ENCODE measurements around the gene ARHGAP25. TPM values are rescaled to one million over a fixed set of nuclear protein-coding genes. Genes with fewer than 3 reads are reported as not detected.

The ARHGAP25 gene
- total RNA-seq, 2 experiments from 2014 or later = 79.8 to 87.7 TPM

DNA sequence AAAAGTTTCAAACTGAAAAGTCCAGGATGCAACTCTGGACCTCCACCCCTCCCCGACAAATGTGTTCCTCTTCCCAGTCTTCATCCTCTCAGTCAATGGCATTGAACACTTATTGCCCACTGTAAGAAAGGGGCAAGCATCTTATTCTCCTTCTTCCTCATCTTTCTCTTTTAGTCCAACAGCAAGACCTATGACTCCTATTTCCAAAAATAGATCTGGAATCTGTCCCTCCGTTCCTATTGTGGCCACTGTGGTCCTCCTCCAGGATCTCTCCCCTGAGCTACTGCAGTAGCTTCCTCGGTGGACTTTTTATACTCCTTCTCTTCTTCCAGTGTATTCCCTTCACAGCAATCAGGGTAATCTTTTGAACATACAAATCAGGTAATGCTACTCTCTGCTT, 28.0 kb upstream of the ARHGAP25 start:
- Mint-ChIP-seq H3K27me3 (no peaks in the 10 kb centered on the region), H3K36me3 (no peaks in the 10 kb centered on the region), H3K4me1 (ENCODE audit: low read depth) (peaks cover 25% of the 10 kb centered on the region), H3K9me3 (no peaks in the 10 kb centered on the region), H3K4me3 (no peak overlapping the region), H3K27ac (no peak overlapping the region)
- CTCF ChIA-PET = interaction anchor here (1.6 kb wide), 1 partner anchor 11 kb away, joined by 3 read pairs; no protein-coding TSS in a partner anchor
- POLR2A ChIA-PET = no interaction called here
- DNase-seq = no peak
- intact Hi-C loops (cut with micrococcal nuclease) = no loop called here

DNA sequence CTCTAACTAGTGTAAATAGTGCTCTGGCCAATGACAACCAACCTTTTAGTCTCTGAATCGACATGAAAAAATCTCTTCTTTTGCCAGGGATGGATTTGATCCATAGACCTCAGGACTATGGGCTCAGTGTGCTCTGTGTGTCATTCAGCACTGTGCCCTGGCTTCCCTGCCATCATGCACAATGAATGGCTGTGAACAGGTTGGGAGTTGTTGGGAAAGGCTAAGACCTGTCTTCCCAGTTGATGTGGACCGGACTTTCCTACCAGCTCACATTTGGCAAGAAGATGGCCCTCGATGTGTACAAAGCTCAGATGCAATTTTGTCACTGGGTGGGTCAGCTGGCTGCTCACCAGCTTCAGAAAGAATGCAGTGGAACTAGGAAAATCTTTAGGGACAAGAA, 26.0 kb upstream of the ARHGAP25 start:
- Mint-ChIP-seq H3K36me3 (no peaks in the 10 kb centered on the region), H3K4me3 (no peak overlapping the region), H3K4me1 (ENCODE audit: low read depth) (peaks cover 24% of the 10 kb centered on the region), H3K27ac (no peak overlapping the region), H3K9me3 (no peaks in the 10 kb centered on the region), H3K27me3 (no peaks in the 10 kb centered on the region)
- no peak for DNase-seq
- intact Hi-C loops (cut with micrococcal nuclease) = loop anchor here (1.0 kb wide), 2 partner anchors 200 to 217 kb away; no protein-coding TSS in a partner anchor
- POLR2A ChIA-PET = no interaction called here
- CTCF ChIA-PET = interaction anchor here (0.7 to 5.0 kb wide), 57 partner anchors 8 to 565 kb away, joined by 3 to 118 read pairs (median 7); partner anchors contain the start of genes APLF, ARHGAP25 and FBXO48

GRCh38 chr2:68709421-68709911, 25.1 kb upstream of the ARHGAP25 start:
- Mint-ChIP-seq H3K9me3 (no peaks in the 10 kb centered on the region), H3K4me1 (ENCODE audit: low read depth) (peaks cover 31% of the 10 kb centered on the region), H3K27me3 (no peaks in the 10 kb centered on the region), H3K4me3 (no peak overlapping the region), H3K36me3 (no peaks in the 10 kb centered on the region), H3K27ac (peak overlapping the region; percentile 55)
- CTCF ChIA-PET = interaction anchor here (0.6 to 5.0 kb wide), 68 partner anchors 9 to 565 kb away, joined by 3 to 118 read pairs (median 6); partner anchors contain the start of genes APLF, ARHGAP25 and FBXO48
- intact Hi-C loops (cut with micrococcal nuclease) = loop anchor here (1.0 kb wide), 2 partner anchors 199 to 216 kb away; no protein-coding TSS in a partner anchor
- DNase-seq = peak; percentile 31
- POLR2A ChIA-PET = interaction anchor here (1.0 kb wide), 1 partner anchor 29 kb away, joined by 3 read pairs; no protein-coding TSS in a partner anchor

DNA sequence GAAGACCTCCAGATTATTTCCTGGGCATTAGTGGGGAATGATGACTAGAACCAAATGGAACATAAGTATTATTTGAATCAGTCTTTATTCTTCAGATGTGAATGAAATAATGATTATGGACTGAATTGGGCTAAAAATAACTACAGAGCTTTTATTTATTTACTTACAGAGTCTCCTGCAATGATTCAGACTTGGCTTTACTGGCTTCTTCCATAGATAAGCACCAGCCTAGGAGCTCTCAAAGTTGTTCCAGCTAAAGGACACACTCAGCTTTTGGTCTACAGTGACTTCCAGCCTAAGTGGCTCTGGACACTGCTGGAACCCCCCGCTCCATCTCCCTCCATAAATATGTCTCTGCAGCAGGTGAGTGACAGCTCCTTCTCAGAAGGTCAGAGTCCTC, 24.3 kb upstream of the ARHGAP25 start:
- DNase-seq = no peak
- intact Hi-C loops (cut with micrococcal nuclease) = loop anchor here (10.0 kb wide), 1 partner anchor 456 kb away; the partner anchor contains the start of gene PPP3R1
- H3K36me3 Mint-ChIP-seq = no peaks in the 10 kb centered on the region
- H3K4me3 Mint-ChIP-seq = no peak overlapping the region
- no peaks in the 10 kb centered on the region for H3K27me3 Mint-ChIP-seq
- no peak overlapping the region for H3K27ac Mint-ChIP-seq
- H3K9me3 Mint-ChIP-seq = no peaks in the 10 kb centered on the region
- CTCF ChIA-PET = interaction anchor here (0.6 to 5.0 kb wide), 16 partner anchors 8 to 245 kb away, joined by 3 to 118 read pairs (median 10); partner anchors contain the start of genes APLF and FBXO48
- POLR2A ChIA-PET = no interaction called here
- H3K4me1 Mint-ChIP-seq (ENCODE audit: low read depth) = peaks cover 40% of the 10 kb centered on the region

- no peak overlapping the region for H3K4me3 Mint-ChIP-seq
- no peaks in the 10 kb centered on the region for H3K9me3 Mint-ChIP-seq
- H3K27ac Mint-ChIP-seq = no peak overlapping the region
- no peaks in the 10 kb centered on the region for H3K36me3 Mint-ChIP-seq
- peaks cover 44% of the 10 kb centered on the region for H3K4me1 Mint-ChIP-seq (ENCODE audit: low read depth)
- ChIA-PET POLR2A (no interaction called here), CTCF (interaction anchor here (0.6 to 5.0 kb wide), 14 partner anchors 8 to 246 kb away, joined by 3 to 118 read pairs (median 6); partner anchors contain the start of genes APLF and FBXO48)
- DNase-seq = no peak
- intact Hi-C loops (cut with micrococcal nuclease) = loop anchor here (10.0 kb wide), 1 partner anchor 456 kb away; the partner anchor contains the start of gene PPP3R1
- no peaks in the 10 kb centered on the region for H3K27me3 Mint-ChIP-seq
Observed at GRCh38 chr2:68710756-68711155, 23.9 kb upstream of the ARHGAP25 start.

DNA sequence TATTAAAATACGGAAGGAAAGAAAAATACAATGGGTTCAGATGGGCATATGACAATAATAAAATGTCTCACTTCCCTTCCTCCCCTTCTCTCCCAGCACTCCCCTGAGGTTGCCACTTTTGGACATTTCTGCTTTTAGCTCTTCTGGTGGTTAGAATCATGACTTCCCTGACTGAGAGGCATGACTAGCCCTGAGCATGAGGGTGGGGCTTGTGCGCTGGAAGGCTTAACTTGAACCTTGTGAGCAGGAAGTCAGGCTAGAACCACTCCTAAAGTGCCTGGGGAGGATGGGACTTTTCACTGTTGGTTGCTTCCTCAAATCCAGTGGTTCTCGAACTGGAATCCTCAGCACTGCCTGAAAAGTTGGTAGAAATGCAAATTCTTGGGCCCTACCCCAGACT, 19.7 kb upstream of the ARHGAP25 start:
- peak; percentile 80 for DNase-seq
- POLR2A ChIA-PET = interaction anchor here (1.0 to 1.9 kb wide), 2 partner anchors 23 to 25 kb away, joined by 4 read pairs; no protein-coding TSS in a partner anchor
- Mint-ChIP-seq H3K36me3 (no peaks in the 10 kb centered on the region), H3K4me3 (no peak overlapping the region), H3K27ac (peak overlapping the region; percentile 80), H3K4me1 (ENCODE audit: low read depth) (peaks cover 78% of the 10 kb centered on the region), H3K27me3 (no peaks in the 10 kb centered on the region), H3K9me3 (no peaks in the 10 kb centered on the region)
- intact Hi-C loops (cut with micrococcal nuclease) = loop anchor here (1.0 to 10.0 kb wide), 4 partner anchors 198 to 460 kb away; partner anchors contain the start of gene PPP3R1
- CTCF ChIA-PET = interaction anchor here (0.6 to 2.6 kb wide), 9 partner anchors 19 to 253 kb away, joined by 3 to 14 read pairs (median 6); partner anchors contain the start of genes ARHGAP25 and FBXO48

GRCh38 chr2:68715353-68716041, 19.1 kb upstream of the ARHGAP25 start:
- H3K27ac Mint-ChIP-seq = peak overlapping the region; percentile 80
- no peaks in the 10 kb centered on the region for H3K36me3 Mint-ChIP-seq
- H3K27me3 Mint-ChIP-seq = no peaks in the 10 kb centered on the region
- peak overlapping the region; percentile 8 for H3K4me3 Mint-ChIP-seq
- ChIA-PET CTCF (interaction anchor here (0.6 to 3.6 kb wide), 22 partner anchors 11 to 254 kb away, joined by 3 to 22 read pairs (median 4); partner anchors contain the start of gene ARHGAP25), POLR2A (interaction anchor here (1.0 to 2.0 kb wide), 4 partner anchors 22 to 52 kb away, joined by 4 to 15 read pairs (median 4); no protein-coding TSS in a partner anchor)
- peaks cover 81% of the 10 kb centered on the region for H3K4me1 Mint-ChIP-seq (ENCODE audit: low read depth)
- peak; percentile 77 for DNase-seq
- intact Hi-C loops (cut with micrococcal nuclease) = loop anchor here (1.0 to 10.0 kb wide), 6 partner anchors 25 to 461 kb away; partner anchors contain the start of gene PPP3R1
- no peaks in the 10 kb centered on the region for H3K9me3 Mint-ChIP-seq

DNA sequence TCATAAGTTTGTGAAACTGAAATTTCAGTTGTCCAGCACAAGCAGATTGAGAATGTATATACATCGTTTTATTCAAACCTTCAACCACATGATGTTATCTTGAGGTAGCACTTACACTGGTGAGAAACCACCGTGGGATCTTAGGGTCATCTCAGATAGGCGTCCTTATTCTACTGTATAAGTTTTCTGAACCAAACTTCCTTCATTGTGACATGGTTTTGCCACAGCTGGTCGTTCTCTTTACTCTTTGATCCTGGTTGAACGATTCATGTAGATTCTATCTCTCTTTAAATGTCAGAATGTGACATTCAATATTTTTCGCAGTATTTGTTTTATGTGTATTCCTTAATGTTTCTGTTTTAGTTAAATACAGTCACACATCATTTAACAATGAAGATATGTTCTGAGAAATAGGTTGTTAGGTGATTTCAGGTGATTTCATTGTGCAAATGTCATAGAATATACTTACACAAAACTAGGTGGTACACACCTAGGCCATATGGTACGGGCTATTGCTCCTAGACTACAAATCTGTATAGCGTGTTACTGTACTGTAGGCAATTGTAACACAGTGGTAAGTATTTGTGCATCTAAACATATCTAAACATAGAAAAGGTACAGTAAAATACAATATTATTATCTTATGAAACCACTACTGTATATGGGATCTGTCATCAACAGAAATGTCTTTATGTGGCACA, 17.9 kb upstream of the ARHGAP25 start:
- Mint-ChIP-seq H3K27ac (peak overlapping the region; percentile 77), H3K36me3 (peaks cover 2% of the 10 kb centered on the region), H3K4me3 (no peak overlapping the region), H3K9me3 (no peaks in the 10 kb centered on the region), H3K4me1 (ENCODE audit: low read depth) (peaks cover 86% of the 10 kb centered on the region), H3K27me3 (no peaks in the 10 kb centered on the region)
- intact Hi-C loops (cut with micrococcal nuclease) = loop anchor here (1.0 to 10.0 kb wide), 15 partner anchors 11 to 462 kb away; partner anchors contain the start of genes APLF, ARHGAP25, FBXO48 and PPP3R1
- ChIA-PET CTCF (interaction anchor here (0.6 to 3.6 kb wide), 27 partner anchors 10 to 254 kb away, joined by 3 to 22 read pairs (median 4); partner anchors contain the start of genes APLF, ARHGAP25 and FBXO48), POLR2A (interaction anchor here (1.0 to 2.2 kb wide), 9 partner anchors 18 to 252 kb away, joined by 3 to 16 read pairs (median 8); partner anchors contain the start of genes APLF, ARHGAP25 and FBXO48)
- DNase-seq = no peak

GRCh38 chr2:68717305-68717661, 17.3 kb upstream of the ARHGAP25 start:
- DNase-seq = peak; percentile 81
- no peaks in the 10 kb centered on the region for H3K27me3 Mint-ChIP-seq
- H3K4me3 Mint-ChIP-seq = no peak overlapping the region
- ChIA-PET POLR2A (interaction anchor here (0.8 to 2.2 kb wide), 13 partner anchors 10 to 253 kb away, joined by 3 to 16 read pairs (median 4); partner anchors contain the start of genes APLF, ARHGAP25 and FBXO48), CTCF (interaction anchor here (0.6 to 3.6 kb wide), 26 partner anchors 8 to 275 kb away, joined by 3 to 22 read pairs (median 5); partner anchors contain the start of genes APLF, ARHGAP25 and FBXO48)
- H3K27ac Mint-ChIP-seq = peak overlapping the region; percentile 77
- H3K36me3 Mint-ChIP-seq = peaks cover 2% of the 10 kb centered on the region
- peaks cover 91% of the 10 kb centered on the region for H3K4me1 Mint-ChIP-seq (ENCODE audit: low read depth)
- no peaks in the 10 kb centered on the region for H3K9me3 Mint-ChIP-seq
- intact Hi-C loops (cut with micrococcal nuclease) = loop anchor here (1.0 to 10.0 kb wide), 15 partner anchors 10 to 462 kb away; partner anchors contain the start of genes APLF, ARHGAP25, FBXO48 and PPP3R1

DNA sequence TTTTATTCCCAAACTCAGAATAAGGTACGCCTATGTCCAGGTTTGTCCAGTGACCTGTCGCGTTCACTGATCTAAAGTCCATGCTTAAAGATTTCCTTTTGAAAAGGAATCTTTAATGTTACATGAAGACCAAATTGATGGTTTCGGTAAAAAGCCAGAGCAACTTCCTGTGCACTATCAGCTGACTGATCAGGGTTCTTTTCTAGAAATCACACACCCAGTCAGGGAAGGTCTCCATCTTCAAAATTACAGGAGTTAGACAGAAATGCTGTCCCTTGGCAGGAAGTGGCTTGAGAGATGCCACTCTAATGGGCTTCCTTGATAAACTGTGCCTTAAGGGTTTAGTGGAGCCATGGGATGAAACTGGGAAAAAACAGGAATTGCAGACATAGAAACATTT, 14.7 kb upstream of the ARHGAP25 start:
- Mint-ChIP-seq H3K36me3 (peaks cover 2% of the 10 kb centered on the region), H3K4me1 (ENCODE audit: low read depth) (peaks cover 96% of the 10 kb centered on the region), H3K4me3 (peak overlapping the region; percentile 29), H3K9me3 (no peaks in the 10 kb centered on the region), H3K27ac (peak overlapping the region; percentile 85), H3K27me3 (no peaks in the 10 kb centered on the region)
- peak; percentile 44 for DNase-seq
- ChIA-PET CTCF (interaction anchor here (1.0 to 8.7 kb wide), 6 partner anchors 9 to 205 kb away, joined by 3 to 57 read pairs (median 15); partner anchors contain the start of gene ARHGAP25), POLR2A (interaction anchor here (0.9 to 4.5 kb wide), 2 partner anchors 14 to 46 kb away, joined by 3 to 31 read pairs; partner anchors contain the start of gene ARHGAP25)
- intact Hi-C loops (cut with micrococcal nuclease) = loop anchor here (5.0 to 10.0 kb wide), 3 partner anchors 203 to 465 kb away; partner anchors contain the start of gene PPP3R1
